Stimulated activated naive B cell treated with anti-CD40 and anti-IgM and Interleukin-4, amounts not matched to agents 10 μg/mL and 1 μg/mL and 100 μg/mL, for 72 hours (primary cell): ENCODE measurements around the gene SWAP70.

Experiments
- ATAC-seq, 2 donors: fragments of 150-1000 bp; cut with Tn5 transposase; replicated peaks; 2 replicates each; pipeline ENCODE4 v1.10.0; 2021; ENCODE audit warnings: moderate library complexity in 1 of 2
- DNase-seq: peaks from one replicate; pipeline ENCODE4 v3.0.0; 2021
- H3K27ac Mint-ChIP-seq: one replicate; pipeline ENCODE4 v1.8.0; 2022; ENCODE audit warnings: mild to moderate bottlenecking, mixed read lengths
- H3K27me3 Mint-ChIP-seq, 2 donors: one replicate each; pipeline ENCODE4 v1.8.0; 2022; ENCODE audit warnings: mixed read lengths in 2 of 2
- H3K36me3 Mint-ChIP-seq, 2 donors: one replicate each; pipeline ENCODE4 v1.8.0; 2022; ENCODE audit warnings: mixed read lengths in 2 of 2, mild to moderate bottlenecking in 1 of 2
- H3K4me1 Mint-ChIP-seq, 2 donors: one replicate each; pipeline ENCODE4 v1.8.0; 2022; ENCODE audit warnings: mixed read lengths in 2 of 2, mild to moderate bottlenecking in 1 of 2
- H3K4me3 Mint-ChIP-seq, 2 donors: one replicate each; pipeline ENCODE4 v1.8.0; 2022; ENCODE audit warnings: mild to moderate bottlenecking in 2 of 2, mixed read lengths in 2 of 2, moderate library complexity in 1 of 2
- H3K9me3 Mint-ChIP-seq, 2 donors: one replicate each; pipeline ENCODE4 v1.8.0; 2022; ENCODE audit warnings: mixed read lengths in 2 of 2, mild to moderate bottlenecking in 1 of 2

Gene SWAP70

GRCh38 chr11:9664276-9665171 lies 647 bp downstream of the SWAP70 start:
- peak overlapping the region; percentile 92 to 95 for H3K4me3 Mint-ChIP-seq
- H3K27me3 Mint-ChIP-seq, result no peaks in the 10 kb centered on the region
- peak overlapping the region; percentile 99 for H3K27ac Mint-ChIP-seq
- H3K4me1 Mint-ChIP-seq, result peaks cover 32 to 77% of the 10 kb centered on the region in 2 donors
- DNase-seq (no peak), ATAC-seq (peak; percentile 59 to 61)
- peaks cover 46 to 52% of the 10 kb centered on the region in 2 donors for H3K36me3 Mint-ChIP-seq
- H3K9me3 Mint-ChIP-seq, result peaks cover 4 to 9% of the 10 kb centered on the region in 2 donors

GRCh38 chr11:9665749-9666148 lies 1.9 kb downstream of the SWAP70 start:
- ATAC-seq (no peak), DNase-seq (no peak)
- H3K9me3 Mint-ChIP-seq, result peaks cover 7 to 10% of the 10 kb centered on the region in 2 donors
- no peaks in the 10 kb centered on the region for H3K27me3 Mint-ChIP-seq
- peak overlapping the region; percentile 91 for H3K27ac Mint-ChIP-seq
- peak overlapping the region; percentile 92 to 95 for H3K4me3 Mint-ChIP-seq
- peaks cover 53 to 61% of the 10 kb centered on the region in 2 donors for H3K36me3 Mint-ChIP-seq
- H3K4me1 Mint-ChIP-seq, result peaks cover 36 to 83% of the 10 kb centered on the region in 2 donors

GRCh38 chr11:9669954-9670353 lies 6.1 kb downstream of the SWAP70 start:
- Mint-ChIP-seq H3K4me1 (peaks cover 25 to 75% of the 10 kb centered on the region in 2 donors), H3K9me3 (peaks cover 7 to 10% of the 10 kb centered on the region in 2 donors), H3K4me3 (peak overlapping the region; percentile 73 to 74), H3K27ac (peak overlapping the region; percentile 65), H3K36me3 (peaks cover 63 to 74% of the 10 kb centered on the region in 2 donors), H3K27me3 (no peaks in the 10 kb centered on the region)
- ATAC-seq (peak in 1 of 2 donors; percentile 30), DNase-seq (no peak)

- H3K27ac Mint-ChIP-seq, result no peak overlapping the region
- H3K36me3 Mint-ChIP-seq, result peaks cover 55 to 69% of the 10 kb centered on the region in 2 donors
- H3K27me3 Mint-ChIP-seq, result no peaks in the 10 kb centered on the region
- H3K4me1 Mint-ChIP-seq, result peaks cover 29 to 75% of the 10 kb centered on the region in 2 donors
- DNase-seq (no peak), ATAC-seq (no peak)
- H3K4me3 Mint-ChIP-seq, result no peak overlapping the region
- peaks cover 3 to 5% of the 10 kb centered on the region in 2 donors for H3K9me3 Mint-ChIP-seq
These were observed 8.5 kb downstream of the SWAP70 start for GRCh38 chr11:9672288-9672916.

GRCh38 chr11:9672918-9673317 lies 9.0 kb downstream of the SWAP70 start:
- DNase-seq (no peak), ATAC-seq (no peak)
- Mint-ChIP-seq H3K9me3 (peaks cover 3 to 5% of the 10 kb centered on the region in 2 donors), H3K4me3 (peak overlapping the region in 1 of 2 donors; percentile 87), H3K4me1 (peaks cover 29 to 71% of the 10 kb centered on the region in 2 donors), H3K27me3 (no peaks in the 10 kb centered on the region), H3K36me3 (peaks cover 51 to 63% of the 10 kb centered on the region in 2 donors), H3K27ac (no peak overlapping the region)

- H3K4me1 Mint-ChIP-seq, result peaks cover 26 to 66% of the 10 kb centered on the region in 2 donors
- peak overlapping the region; percentile 83 for H3K27ac Mint-ChIP-seq
- no peak for DNase-seq
- peak overlapping the region; percentile 76 to 84 for H3K4me3 Mint-ChIP-seq
- H3K27me3 Mint-ChIP-seq, result no peaks in the 10 kb centered on the region
- no peaks in the 10 kb centered on the region for H3K9me3 Mint-ChIP-seq
- H3K36me3 Mint-ChIP-seq, result peaks cover 41 to 48% of the 10 kb centered on the region in 2 donors
- ATAC-seq, result peak; percentile 31
These were observed 11.8 kb downstream of the SWAP70 start for GRCh38 chr11:9675691-9676090.

GRCh38 chr11:9677951-9678350 lies 14.1 kb downstream of the SWAP70 start:
- Mint-ChIP-seq H3K4me1 (peaks cover 30 to 64% of the 10 kb centered on the region in 2 donors), H3K27ac (peak overlapping the region; percentile 28)
- DNase-seq, result no peak

GRCh38 chr11:9678576-9678975 lies 14.7 kb downstream of the SWAP70 start:
- no peaks in the 10 kb centered on the region for H3K27me3 Mint-ChIP-seq
- no peaks in the 10 kb centered on the region for H3K9me3 Mint-ChIP-seq
- H3K27ac Mint-ChIP-seq, result peak overlapping the region; percentile 62
- ATAC-seq (no peak), DNase-seq (no peak)
- H3K4me3 Mint-ChIP-seq, result peak overlapping the region; percentile 14 to 42
- H3K4me1 Mint-ChIP-seq, result peaks cover 33 to 58% of the 10 kb centered on the region in 2 donors
- H3K36me3 Mint-ChIP-seq, result peaks cover 39 to 50% of the 10 kb centered on the region in 2 donors

More at GRCh38 chr11:9677951-9678350, 14.1 kb downstream of the SWAP70 start:
- Mint-ChIP-seq H3K36me3 (peaks cover 40 to 49% of the 10 kb centered on the region in 2 donors), H3K27me3 (no peaks in the 10 kb centered on the region), H3K4me3 (peak overlapping the region in 1 of 2 donors; percentile 25), H3K9me3 (no peaks in the 10 kb centered on the region)
- no peak for ATAC-seq

GRCh38 chr11:9680028-9680427 lies 16.2 kb downstream of the SWAP70 start:
- peak overlapping the region; percentile 33 for H3K27ac Mint-ChIP-seq
- H3K4me1 Mint-ChIP-seq, result peaks cover 34 to 43% of the 10 kb centered on the region in 2 donors
- no peak for ATAC-seq
- no peaks in the 10 kb centered on the region for H3K27me3 Mint-ChIP-seq
- no peaks in the 10 kb centered on the region for H3K9me3 Mint-ChIP-seq
- DNase-seq, result no peak
- no peak overlapping the region for H3K4me3 Mint-ChIP-seq
- peaks cover 33 to 46% of the 10 kb centered on the region in 2 donors for H3K36me3 Mint-ChIP-seq

GRCh38 chr11:9681583-9682372 lies 17.9 kb downstream of the SWAP70 start:
- DNase-seq (no peak), ATAC-seq (peak; percentile 73 to 75)

GRCh38 chr11:9687711-9688477 lies 24.0 kb downstream of the SWAP70 start:
- Mint-ChIP-seq H3K4me3 (no peak overlapping the region), H3K36me3 (peaks cover 28 to 42% of the 10 kb centered on the region in 2 donors), H3K27ac (no peak overlapping the region), H3K27me3 (no peaks in the 10 kb centered on the region), H3K9me3 (no peaks in the 10 kb centered on the region), H3K4me1 (peaks cover 30 to 38% of the 10 kb centered on the region in 2 donors)
- DNase-seq (no peak), ATAC-seq (no peak)

More at GRCh38 chr11:9681583-9682372, 17.9 kb downstream of the SWAP70 start:
- Mint-ChIP-seq H3K4me1 (peaks cover 31 to 32% of the 10 kb centered on the region in 2 donors), H3K27ac (no peak overlapping the region), H3K27me3 (no peaks in the 10 kb centered on the region), H3K36me3 (peaks cover 34 to 40% of the 10 kb centered on the region in 2 donors), H3K4me3 (no peak overlapping the region), H3K9me3 (no peaks in the 10 kb centered on the region)

GRCh38 chr11:9688716-9689511 lies 25.0 kb downstream of the SWAP70 start:
- H3K4me1 Mint-ChIP-seq, result peaks cover 34 to 37% of the 10 kb centered on the region in 2 donors
- peak; percentile 59 for DNase-seq

More at GRCh38 chr11:9688716-9689511, 25.0 kb downstream of the SWAP70 start:
- Mint-ChIP-seq H3K27me3 (no peaks in the 10 kb centered on the region), H3K27ac (no peak overlapping the region), H3K36me3 (peaks cover 24 to 36% of the 10 kb centered on the region in 2 donors), H3K9me3 (no peaks in the 10 kb centered on the region), H3K4me3 (no peak overlapping the region)
- peak; percentile 96 for ATAC-seq
